Activated naive CD4-positive, alpha-beta T cell treated with anti-CD3 and anti-CD28 coated beads, Interleukin-2, amount 50 U/mL, for 16 hours (primary cell): ENCODE measurements around the gene RGMA.
"Not testable (repeated sequence)": the region's sequence is repeated elsewhere in the genome, so short reads cannot be mapped to it uniquely, and the experiment has no call there.

Experiments
- DNase-seq: peaks from one replicate; pipeline ENCODE4 v3.0.0-alpha.2; 2020

Gene RGMA

DNA sequence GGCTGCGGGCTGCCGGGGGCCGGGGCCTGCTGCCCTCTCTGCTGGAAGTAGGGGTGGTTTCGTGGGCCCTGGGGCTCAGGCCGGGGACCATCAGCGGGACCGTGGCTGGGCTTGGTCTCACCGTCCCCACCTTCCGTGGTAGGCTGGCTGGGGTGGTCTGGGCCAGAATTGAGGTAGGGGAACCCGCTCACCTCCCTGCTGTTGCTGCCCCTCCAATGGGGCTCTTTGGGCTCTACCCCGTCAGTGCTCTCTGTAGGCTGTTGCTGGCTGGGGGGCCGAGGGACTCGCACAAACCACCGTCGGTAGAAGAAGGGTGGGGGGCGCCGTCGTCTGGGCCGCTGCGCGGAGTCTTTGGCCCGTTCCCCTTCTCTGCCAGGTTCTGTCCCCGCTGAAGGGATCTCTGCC, 23.4 kb downstream of the RGMA start:
- no peak for DNase-seq

DNA sequence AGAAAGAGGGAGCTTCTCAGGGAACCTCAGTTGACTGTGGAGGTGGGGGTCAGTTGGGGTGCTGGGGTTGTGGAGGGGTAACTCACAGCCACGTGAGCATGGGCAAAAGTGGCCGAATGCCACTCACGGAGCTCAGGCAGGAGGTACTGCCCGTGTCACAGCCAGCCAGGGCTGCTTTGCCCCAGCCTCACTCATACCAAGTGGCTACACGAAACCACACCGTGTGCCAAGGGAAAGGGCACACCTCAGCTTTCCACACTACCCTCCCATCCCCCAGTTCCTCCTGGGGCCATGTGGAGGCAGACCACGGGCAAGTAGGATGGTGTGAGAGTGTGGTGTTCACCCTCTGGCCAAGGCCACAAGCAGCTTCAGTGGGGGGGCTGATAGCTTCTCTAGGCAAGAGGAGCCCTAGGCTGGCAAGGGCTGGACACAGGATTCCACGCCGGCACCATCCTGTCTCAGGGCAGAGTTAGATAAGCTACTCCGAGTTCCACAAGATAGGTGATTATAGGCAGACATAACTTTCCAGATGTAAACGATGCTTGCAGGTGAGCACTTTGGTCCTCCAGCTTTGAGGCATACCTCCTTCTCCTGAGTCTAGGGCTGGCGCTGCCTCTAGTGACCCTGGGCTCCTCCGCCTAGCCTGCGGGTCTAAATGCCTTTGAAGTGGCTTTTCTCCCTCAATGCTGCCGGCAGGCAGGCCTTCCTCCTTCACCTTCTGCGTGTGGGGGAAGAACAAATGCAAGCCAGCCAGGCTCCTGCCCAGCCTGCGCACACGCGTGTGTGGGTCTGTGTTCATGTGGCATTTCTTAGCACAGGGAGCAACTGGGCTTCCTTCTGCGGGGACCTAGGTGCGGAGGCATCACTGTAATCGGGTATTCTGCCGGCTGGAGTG, 25.0 kb downstream of the RGMA start:
- no peak for DNase-seq

DNA sequence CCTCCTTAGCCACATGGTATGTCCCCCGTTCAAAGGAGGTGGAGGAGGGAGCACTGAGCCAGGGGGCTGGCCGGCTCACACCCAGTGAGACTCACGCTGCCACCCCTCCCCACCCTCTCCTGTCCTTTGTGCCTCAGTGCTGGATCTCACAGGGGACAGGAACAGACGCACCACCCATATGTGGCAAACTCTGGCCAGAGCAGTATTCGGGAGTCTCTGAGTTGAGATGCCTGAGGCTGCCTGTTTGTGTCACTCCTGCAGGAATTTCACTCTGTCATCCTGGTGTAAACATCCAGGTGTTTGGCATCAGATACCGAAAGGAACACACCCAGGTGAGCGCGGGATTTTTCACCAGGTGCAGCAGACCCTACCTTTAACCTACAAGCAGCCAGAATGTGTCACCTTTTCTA, 25.7 kb downstream of the RGMA start:
- no peak for DNase-seq

DNA sequence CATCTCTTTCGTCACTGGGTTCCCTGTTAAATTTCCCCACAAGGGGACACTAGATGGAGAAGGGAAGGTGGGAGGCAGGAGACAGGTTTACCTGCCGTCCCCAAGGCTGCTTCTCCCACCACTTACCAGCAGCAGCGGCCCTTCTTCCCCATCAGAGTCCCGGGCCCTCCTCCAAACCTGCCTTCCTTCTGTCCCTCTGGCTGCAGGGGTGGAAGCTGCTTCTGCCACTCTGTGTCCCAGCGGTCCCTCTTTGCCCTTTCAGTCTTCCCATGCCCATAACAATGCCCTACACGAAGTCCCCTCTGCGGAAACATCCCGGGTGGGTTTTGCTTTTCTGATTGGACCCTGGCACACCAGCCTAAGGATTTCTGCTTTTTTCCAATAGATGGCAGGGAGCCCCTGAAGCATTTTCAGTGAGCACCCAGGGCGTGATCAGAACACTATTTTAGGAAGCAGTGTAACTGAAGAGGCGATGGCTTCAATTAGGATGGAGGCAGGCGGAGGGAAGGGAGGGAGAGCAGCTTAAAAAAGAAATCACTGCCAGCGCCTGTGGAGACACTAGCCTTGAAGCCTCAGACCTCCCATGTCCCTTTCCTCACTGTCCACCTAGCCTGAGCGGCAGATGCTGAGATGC, 26.3 kb downstream of the RGMA start:
- DNase-seq: not testable (repeated sequence)

DNA sequence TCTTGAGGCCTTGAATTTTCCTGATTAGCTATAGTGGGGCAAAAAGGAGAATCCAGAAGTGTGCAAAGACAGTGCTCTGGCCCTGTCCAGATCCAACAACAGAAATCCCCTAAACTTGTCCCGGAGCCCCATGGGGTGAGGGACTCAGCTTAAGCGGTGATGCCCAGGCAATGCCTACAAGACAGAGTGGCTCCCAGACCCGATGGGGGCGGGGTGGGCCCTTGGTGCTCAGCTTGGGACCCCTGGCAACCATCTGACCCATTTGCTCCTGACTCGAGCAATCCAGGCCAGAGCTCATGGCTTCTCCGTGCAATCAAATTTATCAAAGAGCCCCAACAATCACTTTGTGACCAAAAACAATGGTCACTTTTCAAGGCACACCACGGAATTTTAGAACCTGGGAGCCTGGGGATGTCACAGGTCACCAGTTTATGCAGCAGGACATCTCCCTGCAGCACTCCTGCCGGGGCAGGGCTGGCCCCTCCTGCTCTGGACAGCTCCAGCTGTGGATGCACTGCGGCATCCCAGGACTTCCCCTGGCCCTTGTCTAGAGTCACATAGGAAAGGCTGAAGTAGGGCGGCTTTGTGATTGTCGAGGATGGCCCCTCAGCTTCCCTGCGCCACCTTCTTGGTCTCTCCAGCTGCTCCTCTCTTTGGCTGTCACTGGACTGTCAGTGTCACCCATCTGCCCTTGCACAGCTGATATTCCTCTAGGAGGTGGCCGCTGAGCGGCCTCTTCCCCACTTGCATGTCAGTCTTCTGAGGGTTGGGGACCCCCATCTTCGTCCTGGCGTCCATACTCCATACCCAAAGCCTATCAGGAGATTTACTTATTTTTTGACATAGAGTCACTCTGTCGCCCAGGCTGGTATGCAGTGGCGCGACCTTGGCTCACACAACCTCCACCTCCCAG, 28.4 kb downstream of the RGMA start:
- DNase-seq: no peak

DNA sequence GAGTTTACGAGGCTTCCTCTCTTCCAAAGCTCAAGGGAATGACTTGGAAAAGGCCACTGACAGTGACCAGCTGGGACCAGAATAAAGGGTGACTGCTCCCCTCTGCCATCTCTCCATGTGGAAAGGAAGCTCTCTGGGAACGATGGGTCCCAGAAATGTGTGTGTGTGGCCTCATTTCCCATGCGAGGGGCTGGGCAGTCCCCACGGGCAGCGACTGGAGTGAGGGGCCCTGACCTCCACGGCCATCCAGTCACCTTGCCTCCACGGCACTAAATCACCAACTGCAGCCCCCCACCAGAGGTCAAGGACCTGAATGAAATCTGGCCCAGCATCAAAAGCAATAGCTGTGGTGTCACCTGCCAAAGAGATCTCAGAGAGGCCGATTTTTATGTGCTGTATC, 29.6 kb downstream of the RGMA start:
- no peak for DNase-seq

DNA sequence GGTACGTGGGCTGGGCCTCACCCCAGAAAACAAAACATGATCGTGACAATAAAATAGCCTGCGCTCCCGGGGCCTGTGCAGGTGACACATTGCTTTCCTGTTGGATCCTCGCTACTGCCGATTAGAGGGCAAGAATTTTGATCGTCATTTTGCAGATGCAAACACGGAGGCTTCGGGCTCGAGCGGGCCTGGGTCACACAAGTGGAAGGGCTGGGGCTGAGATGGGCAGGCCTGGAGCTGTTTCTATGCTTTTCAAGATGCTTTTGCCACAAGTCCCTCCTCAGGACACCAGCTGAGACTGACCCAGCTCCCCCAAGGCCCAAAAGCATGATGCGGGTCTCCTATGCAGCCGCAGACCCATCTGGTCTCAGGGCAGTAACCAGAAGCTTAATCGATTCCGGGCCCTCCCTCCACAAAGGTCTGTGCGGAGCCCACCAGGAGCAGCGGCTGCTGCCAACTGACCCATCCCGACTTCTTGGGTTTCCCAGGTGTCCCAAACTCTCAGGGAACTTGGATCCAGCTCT, 30.0 kb downstream of the RGMA start:
- DNase-seq: no peak

DNA sequence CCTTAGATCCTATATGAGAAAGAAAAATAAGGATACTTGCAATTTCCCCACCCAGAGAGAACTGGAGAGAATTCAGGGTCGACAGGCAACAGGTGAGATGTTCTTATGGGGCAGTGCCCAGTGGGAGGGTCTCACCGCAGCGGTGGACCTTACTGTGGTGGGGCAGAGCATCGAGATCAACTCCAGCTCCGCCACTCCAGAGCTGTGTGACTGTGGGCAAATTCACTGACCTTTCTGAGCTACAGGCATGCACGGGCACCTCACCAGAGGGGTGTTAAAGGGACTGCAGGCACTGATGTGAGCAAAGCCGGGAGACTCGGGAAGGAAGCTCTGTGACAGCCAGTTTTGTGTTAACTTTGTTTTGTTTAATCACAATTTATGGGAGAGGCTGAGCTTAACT, 30.9 kb downstream of the RGMA start:
- no peak for DNase-seq

DNA sequence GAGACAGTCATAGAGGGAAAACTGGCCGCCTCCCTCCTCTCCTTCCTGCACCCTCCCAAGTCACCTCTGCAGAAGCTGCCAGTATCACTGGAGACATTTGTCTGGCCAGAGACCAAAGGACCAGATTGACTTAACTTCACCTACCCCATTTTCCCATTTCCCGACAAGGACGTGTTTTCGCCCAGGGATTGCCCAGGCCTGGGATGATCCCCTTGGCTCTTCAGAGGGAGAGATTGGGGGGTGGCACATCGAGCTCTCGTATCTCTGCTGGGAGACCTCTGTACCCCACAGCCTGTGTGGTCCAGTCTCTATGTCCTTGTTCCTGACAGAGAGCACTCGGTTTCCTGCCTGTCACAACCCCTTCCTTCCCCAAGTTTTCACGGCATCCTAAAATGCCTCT, 31.4 kb downstream of the RGMA start:
- no peak for DNase-seq

DNA sequence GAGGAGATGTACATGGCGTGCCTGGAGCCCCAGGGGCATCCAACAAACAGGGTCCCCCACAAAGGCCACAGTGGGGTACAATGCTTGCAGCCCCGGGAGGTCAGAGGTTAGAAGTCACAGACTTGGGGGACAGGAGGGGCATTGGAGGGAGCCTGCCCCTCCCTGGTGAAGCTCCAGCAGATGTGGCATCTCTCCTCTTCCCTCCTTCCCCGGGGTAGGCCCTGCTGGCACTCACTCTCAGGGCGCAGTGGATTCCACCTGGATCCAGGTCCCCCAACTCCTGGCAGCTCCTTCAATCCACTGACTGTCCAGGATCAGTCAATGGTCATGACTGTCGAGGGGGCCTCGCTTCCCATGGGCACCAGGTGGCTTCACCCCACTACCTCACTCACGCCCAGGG, 32.2 kb downstream of the RGMA start:
- DNase-seq: no peak

DNA sequence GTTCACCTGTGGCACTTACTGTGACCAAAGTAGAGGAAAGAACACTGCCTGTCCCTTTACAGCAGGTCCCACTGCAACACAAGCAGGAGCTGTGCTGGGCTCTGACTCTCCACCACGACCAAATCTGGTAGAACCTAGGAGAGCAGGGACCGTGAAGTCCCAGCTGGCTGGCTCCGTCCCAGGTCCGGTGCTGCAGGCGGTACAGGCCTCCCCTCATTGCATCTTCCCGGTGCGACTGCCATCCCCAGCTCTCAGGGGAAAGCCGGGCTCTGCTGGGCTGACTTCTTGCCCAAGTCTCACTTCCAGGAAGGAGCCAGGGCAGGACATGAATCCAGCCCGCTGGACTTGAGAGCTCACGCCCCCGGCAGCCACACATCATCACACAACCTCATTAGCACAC, 33.8 kb downstream of the RGMA start:
- DNase-seq: no peak

DNA sequence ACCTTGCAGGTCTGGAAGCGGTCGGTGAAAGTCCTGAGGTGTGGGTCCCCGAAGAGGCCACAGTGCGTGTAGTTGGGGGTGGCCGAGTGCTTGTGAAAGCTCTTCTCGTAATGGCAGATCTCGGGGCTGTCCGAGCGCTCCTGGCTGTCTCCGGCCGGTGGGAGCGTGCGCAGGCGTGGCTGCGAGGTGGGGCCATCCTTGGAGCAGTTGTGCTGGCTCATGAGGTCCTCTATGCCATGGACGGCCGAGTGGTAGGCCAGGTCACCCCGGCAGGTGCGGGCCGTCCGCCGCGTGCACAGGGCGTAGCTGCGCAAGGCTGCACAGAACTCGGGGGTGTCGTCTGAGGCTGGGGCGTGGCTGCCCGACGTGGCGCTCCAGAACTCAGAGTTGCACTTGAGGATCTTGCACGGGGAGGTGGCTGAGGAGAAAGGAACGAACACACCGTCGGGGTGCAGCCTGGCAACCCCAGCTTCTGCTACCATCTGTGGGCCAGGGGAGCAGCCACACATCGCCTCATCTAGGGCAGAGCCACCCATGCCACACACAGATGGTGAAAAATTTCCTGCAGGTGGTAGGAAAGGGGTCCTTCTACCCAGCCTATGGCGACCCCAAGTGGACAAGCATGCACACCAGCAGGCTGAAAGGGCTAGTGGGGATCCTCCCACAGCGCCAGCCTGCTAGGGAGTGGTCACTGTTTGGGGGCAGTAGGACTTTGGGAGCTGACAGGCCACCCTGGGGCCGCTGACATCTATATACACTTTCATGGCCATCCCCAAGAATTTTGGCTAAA, 36.7 kb downstream of the RGMA start:
- DNase-seq: no peak

DNA sequence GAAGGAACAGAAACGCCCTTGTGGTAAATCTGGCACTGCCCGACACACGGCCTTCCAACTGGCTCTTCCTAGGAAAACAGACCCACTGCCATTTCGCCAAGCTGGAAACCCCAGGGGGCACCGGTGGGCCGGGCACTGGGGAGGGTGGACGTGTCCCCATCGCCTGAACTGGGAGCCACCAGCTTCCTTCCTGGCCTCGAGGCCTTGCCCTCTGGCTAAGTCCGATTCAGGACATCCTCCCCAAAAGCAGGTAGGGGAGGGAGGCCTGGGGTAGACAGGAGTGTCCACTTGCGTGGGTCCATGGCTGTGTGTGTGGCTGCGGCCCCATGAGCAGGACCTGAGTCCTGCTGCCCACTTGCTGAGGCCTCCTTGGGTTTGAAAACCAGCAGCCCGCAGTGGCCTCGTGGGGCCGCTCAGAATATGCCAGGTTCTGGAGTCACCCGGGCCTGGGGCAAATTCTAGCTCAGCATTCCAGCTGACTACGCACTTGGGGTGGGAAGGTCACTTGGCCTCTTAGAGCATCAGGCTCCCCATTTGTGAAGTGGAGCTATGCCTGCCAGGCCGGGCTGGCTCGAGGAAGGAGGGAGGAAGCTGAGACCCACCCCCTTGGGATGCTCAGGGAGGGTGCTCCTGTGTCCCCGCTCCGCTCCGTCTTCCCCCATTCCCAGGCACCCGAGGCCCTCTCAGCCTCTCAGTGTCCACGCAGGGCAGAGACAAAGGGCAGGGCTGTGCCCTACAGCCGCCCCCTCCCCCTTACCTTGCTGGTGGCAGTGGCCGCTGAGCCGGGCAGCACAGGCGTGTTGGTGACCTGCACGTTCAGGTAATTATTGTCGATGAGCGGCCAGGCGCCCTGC, 37.5 kb downstream of the RGMA start:
- DNase-seq: no peak

DNA sequence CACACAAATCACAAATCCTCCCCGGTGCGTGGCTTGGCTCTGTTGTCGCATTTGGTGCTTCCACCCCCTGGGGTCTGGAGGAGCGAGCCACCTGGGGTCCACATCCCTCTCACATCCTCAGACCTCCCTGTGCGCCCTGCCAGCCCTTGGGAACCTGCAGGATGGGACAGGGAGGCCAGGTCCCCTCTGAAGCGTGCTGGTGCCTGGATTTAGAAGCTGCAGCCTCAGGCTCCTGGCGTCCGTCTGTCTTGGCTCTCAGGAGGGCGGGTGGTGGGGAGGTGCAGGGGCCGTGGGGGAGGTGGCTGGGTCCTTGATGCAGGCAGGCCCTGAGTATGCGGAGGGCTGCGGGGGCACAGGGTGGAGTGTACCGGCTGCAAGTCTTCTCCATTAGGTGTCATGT, 38.4 kb downstream of the RGMA start:
- DNase-seq: no peak

DNA sequence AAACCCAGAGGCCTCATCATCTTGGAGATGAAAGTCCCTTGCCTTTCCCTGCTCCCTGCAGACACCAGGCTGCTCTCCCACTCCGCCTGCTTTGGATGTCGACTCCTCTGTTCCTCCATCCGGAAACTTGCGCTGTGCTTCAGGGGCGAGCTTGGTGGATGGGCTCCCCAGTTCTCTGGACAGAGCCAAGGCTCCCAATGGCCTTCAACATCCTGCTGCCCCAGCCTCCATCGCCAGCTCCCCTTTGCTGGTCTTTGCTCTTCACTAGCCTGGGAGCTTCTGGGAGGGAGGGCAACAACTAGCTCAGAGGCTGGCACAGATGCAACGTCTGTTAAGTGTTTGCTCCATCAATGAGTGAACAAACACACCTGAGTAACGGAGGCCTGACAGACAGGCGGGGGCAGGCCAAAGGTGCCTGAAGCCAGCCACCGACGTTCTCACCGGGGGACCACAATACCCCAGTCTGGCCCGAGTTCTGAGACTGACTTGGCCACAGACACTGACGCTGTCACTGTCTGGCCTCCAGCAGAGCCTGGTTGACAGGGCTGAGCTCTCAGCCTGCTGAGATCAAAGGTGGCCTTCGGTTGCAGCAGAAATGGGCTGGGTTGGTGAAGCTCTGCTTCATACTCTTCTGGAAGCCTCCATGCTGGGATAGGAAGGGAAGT, 39.0 kb downstream of the RGMA start:
- no peak for DNase-seq

DNA sequence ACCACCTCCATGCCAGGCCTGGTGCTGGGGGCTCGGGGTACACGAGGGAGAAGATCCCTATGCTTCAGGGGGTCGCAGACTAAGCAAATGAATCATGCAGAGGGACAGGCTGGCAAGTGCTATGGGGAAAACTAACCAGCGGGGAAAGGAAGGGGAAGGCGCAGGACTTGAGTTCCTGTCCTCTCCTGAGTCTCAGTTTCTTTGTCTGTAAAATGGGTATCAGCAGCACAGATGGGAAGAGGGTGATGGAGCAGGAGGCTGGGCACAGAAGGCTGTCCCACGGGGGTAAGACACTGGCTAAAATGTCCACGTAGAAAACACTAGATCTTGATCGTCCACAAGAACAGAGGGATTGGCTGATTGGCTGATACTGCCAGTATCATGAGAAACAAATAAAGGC, 39.8 kb downstream of the RGMA start:
- DNase-seq: no peak

DNA sequence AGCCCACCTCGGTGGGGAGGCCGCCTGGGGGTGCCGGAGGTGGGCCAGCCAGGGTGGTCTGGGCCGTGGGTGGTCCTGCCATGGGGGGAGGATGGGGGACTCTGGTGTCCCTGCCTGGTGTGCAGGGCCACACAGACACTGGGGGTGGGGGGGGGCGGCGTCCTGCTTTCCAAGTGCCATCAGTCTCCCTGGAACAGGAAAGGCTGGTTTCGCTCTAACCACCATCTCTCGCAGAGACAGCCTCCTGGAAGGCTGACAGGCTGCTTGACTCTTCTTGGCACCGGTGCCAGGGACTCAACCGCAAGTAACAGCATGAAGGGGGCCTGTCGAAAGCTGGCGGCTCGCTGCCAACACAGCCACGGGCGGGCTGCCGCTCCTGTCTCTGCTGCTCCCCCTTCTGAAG, 40.3 kb downstream of the RGMA start:
- DNase-seq: no peak

DNA sequence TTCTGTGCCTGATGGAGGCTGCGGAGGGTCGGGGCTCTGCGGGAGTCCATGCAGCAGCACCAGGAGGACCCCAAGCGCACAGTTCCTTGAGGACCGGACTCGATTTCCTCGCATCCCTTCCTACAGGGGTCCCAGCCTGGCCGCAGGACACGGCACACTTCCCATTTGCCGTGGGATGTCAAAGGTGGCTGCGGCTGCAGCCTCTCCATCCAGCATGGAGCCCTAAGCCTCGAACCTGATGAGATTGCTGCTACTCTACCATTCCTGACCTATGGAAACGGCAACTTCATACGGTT, 40.6 kb downstream of the RGMA start:
- DNase-seq: no peak

DNA sequence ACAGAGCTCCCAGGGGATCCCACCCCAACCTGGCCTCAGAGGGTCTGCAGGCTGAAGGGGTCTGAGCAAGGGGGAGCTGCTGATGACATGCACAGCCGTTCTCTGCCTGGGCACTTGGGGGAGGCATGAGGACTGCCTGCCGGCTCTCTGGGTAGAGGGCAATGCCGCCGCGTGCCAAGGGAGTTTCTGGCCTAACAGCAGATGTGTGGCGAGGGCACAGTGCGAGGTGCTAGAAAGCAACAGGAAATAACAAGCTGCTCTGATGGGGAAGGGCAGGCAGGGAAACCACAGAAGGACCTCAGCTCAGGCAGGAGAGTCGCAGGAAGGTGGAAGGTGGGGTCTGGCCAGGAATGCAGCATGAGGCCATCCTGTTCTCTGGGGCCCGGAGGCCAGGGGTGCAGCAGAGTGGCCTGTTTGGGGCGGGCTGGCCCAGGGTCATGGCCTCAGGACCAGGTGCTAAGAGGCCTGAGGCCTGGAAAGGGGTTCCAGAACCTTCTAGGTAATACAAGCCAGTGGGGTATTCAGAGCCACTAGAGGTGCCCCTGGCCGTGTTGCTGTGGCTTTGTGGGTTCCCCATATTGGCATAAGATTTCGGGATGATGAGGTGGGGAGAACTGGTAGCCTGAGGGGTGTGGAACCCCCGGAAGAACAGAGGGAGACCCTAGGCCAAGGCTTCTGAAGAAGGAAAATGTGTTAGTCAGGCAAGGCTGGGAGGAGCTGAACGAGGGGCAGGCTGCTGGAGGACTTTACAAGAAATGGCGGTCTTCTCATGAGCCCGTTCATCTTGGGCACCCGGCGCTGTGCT, 41.2 kb downstream of the RGMA start:
- DNase-seq: no peak

DNA sequence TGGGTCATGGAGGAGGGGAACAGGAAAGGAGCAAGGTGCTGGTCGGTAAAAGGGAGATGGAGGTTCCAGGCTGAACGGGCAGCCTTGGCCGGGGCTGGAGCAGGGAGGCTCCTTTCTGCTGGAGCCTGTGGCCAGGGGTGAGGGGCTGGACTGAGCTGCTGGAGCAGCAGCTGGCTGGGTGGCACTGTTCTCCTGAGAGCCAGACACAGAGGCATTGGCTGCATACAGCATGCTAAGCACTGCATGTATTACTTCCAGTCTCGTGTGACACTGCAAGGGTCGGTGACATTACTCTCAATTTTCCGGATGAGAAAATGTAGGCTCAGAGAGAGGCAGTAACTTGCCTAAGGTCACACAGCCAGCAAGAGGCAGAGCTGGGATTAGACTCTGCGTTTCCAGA, 42.3 kb downstream of the RGMA start:
- DNase-seq: no peak
